Fibroblast of skin of left quadriceps (primary cell): ENCODE measurements around the gene MACROD2.

Experiments used
- DNase-seq, 2 experiments: peaks; one replicate each; pipeline ENCODE4 v3.0.0-alpha.2; 2013; ENCODE audit warnings: low read depth in 2 of 2

Gene MACROD2

GRCh38 chr20:15342991-15343523 lies 1347.7 kb downstream of the MACROD2 start:
- peak; percentile 17 to 21 for DNase-seq

- DNase-seq, result no peak
Measured at GRCh38 chr20:15345287-15345686, 1350.0 kb downstream of the MACROD2 start.

GRCh38 chr20:15346657-15347280 lies 1351.5 kb downstream of the MACROD2 start:
- DNase-seq, result no peak

- DNase-seq, result peak; percentile 19 to 24
Measured at GRCh38 chr20:15359056-15359455, 1363.7 kb downstream of the MACROD2 start.

- DNase-seq, result no peak
Measured at GRCh38 chr20:15362849-15363248, 1367.5 kb downstream of the MACROD2 start.

- no peak for DNase-seq
Measured at GRCh38 chr20:15364781-15365180, 1369.5 kb downstream of the MACROD2 start.

GRCh38 chr20:15370370-15370769 lies 1375.1 kb downstream of the MACROD2 start:
- no peak for DNase-seq

- DNase-seq, result no peak
Measured at GRCh38 chr20:15374682-15375081, 1379.4 kb downstream of the MACROD2 start.

- DNase-seq, result no peak
Measured at GRCh38 chr20:15375836-15376235, 1380.5 kb downstream of the MACROD2 start.

GRCh38 chr20:15377603-15378002 lies 1382.3 kb downstream of the MACROD2 start:
- DNase-seq, result peak; percentile 9 to 14

GRCh38 chr20:15378151-15378550 lies 1382.8 kb downstream of the MACROD2 start:
- DNase-seq, result no peak

GRCh38 chr20:15379681-15380296 lies 1384.5 kb downstream of the MACROD2 start:
- no peak for DNase-seq

GRCh38 chr20:15380770-15381169 lies 1385.5 kb downstream of the MACROD2 start:
- no peak for DNase-seq

- DNase-seq, result no peak
Measured at GRCh38 chr20:15387228-15387627, 1391.9 kb downstream of the MACROD2 start.

GRCh38 chr20:15395457-15395856 lies 1400.1 kb downstream of the MACROD2 start:
- no peak for DNase-seq

- no peak for DNase-seq
Measured at GRCh38 chr20:15396026-15396425, 1400.7 kb downstream of the MACROD2 start.

- no peak for DNase-seq
Measured at GRCh38 chr20:15396900-15397299, 1401.6 kb downstream of the MACROD2 start.

- DNase-seq, result no peak
Measured at GRCh38 chr20:15399781-15400180, 1404.5 kb downstream of the MACROD2 start.

GRCh38 chr20:15406072-15406471 lies 1410.8 kb downstream of the MACROD2 start:
- DNase-seq, result no peak

GRCh38 chr20:15411781-15412180 lies 1416.5 kb downstream of the MACROD2 start:
- no peak for DNase-seq

- DNase-seq, result no peak
Measured at GRCh38 chr20:15415908-15416307, 1420.6 kb downstream of the MACROD2 start.

GRCh38 chr20:15419856-15420255 lies 1424.5 kb downstream of the MACROD2 start:
- DNase-seq, result no peak

GRCh38 chr20:15422966-15423365 lies 1427.7 kb downstream of the MACROD2 start:
- no peak for DNase-seq
